ENCODE measurements around the gene HTRA2. TPM values are rescaled to one million over a fixed set of nuclear protein-coding genes. Genes with fewer than 3 reads are reported as not detected.

HTRA2 gene
- total RNA-seq, 2 experiments from 2014 or later: 52.2 to 87.2 TPM

DNA sequence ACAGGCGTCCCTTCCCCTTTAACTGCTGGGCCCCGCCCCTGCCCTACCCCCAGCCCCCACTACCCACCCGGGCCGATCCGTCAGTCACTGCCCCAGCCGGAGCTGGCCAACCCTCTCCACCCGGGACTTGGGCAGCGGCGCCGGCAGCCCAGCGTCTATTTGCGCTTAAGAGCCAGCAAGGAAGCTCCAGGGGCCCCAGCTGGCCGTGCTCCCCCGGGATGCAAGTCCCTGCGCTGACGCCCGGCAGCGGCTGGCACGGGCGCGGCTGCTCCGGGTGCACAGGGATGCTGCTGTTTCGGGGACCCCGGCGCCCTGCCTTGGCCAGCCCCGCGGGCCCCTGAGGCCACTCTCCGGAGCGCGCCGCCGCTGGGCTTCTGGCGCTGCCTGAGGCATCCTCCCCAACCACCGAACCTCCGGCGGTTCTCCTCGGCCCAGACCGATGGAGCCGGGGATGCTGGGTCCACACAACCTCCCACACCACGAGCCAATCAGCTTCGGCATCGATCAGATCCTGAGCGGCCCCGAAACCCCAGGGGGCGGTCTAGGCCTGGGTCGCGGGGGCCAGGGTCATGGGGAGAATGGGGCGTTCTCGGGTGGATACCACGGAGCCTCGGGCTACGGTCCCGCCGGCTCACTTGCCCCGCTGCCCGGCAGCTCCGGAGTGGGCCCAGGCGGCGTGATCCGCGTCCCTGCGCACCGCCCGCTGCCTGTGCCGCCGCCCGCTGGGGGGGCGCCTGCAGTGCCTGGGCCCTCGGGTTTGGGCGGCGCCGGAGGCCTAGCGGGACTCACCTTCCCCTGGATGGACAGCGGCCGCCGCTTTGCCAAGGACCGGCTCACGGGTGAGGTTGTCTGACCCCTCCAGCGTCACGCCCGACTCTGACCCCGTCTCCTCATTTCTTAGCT is 15.1 kb upstream of the HTRA2 start, which contains the start of gene TLX2:
TLX2 (plus strand) TSS at position 83 of the 903 bp plus-strand sequence; CDS start at position 440, 357 bp downstream.
- Mint-ChIP-seq H3K4me1 (peaks cover 39% of the 10 kb centered on the region), H3K36me3 (peaks cover 5% of the 10 kb centered on the region), H3K9me3 (ENCODE audit: low read depth) (no peaks in the 10 kb centered on the region), H3K27ac (no peak within 1 kb of the TSS), H3K27me3 (peaks cover 78% of the 10 kb centered on the region), H3K4me3 (peak within 1 kb of the TSS; percentile 62)
- CTCF ChIA-PET: interaction anchor here (0.8 to 4.2 kb wide), 8 partner anchors 8 to 72 kb away, joined by 3 to 21 read pairs (median 4); partner anchors contain the start of genes AUP1, DQX1 and HTRA2
- ATAC-seq (peak; percentile 29), DNase-seq (no peak)

GRCh38 chr2:74515271-74515980 is 14.3 kb upstream of the HTRA2 start:
- Mint-ChIP-seq H3K27me3 (peaks cover 84% of the 10 kb centered on the region), H3K4me3 (peak overlapping the region; percentile 62), H3K27ac (no peak overlapping the region), H3K9me3 (ENCODE audit: low read depth) (no peaks in the 10 kb centered on the region), H3K4me1 (peaks cover 35% of the 10 kb centered on the region), H3K36me3 (peaks cover 5% of the 10 kb centered on the region)
- ATAC-seq: no peak
- no peak for DNase-seq
- CTCF ChIA-PET: interaction anchor here (1.4 to 4.2 kb wide), 5 partner anchors 9 to 71 kb away, joined by 3 to 21 read pairs (median 4); partner anchors contain the start of genes AUP1 and HTRA2

GRCh38 chr2:74515981-74516633 is 13.6 kb upstream of the HTRA2 start:
- Mint-ChIP-seq H3K27me3 (peaks cover 86% of the 10 kb centered on the region), H3K27ac (no peak overlapping the region), H3K4me1 (peaks cover 32% of the 10 kb centered on the region), H3K9me3 (ENCODE audit: low read depth) (no peaks in the 10 kb centered on the region), H3K4me3 (peak overlapping the region; percentile 62), H3K36me3 (peaks cover 5% of the 10 kb centered on the region)
- peak; percentile 82 for ATAC-seq
- DNase-seq: peak; percentile 83
- CTCF ChIA-PET: interaction anchor here (0.9 to 4.2 kb wide), 5 partner anchors 9 to 33 kb away, joined by 4 to 21 read pairs (median 7); partner anchors contain the start of genes AUP1, CCDC142, DQX1 and HTRA2

GRCh38 chr2:74516650-74517049 is 13.1 kb upstream of the HTRA2 start:
- no peak for ATAC-seq
- H3K27ac Mint-ChIP-seq: peak overlapping the region; percentile 23
- peaks cover 81% of the 10 kb centered on the region for H3K27me3 Mint-ChIP-seq
- no peaks in the 10 kb centered on the region for H3K9me3 Mint-ChIP-seq (ENCODE audit: low read depth)
- H3K4me3 Mint-ChIP-seq: peak overlapping the region; percentile 62
- H3K36me3 Mint-ChIP-seq: peaks cover 5% of the 10 kb centered on the region
- CTCF ChIA-PET: interaction anchor here (0.9 to 3.4 kb wide), 4 partner anchors 10 to 34 kb away, joined by 4 to 12 read pairs (median 6); partner anchors contain the start of genes AUP1, CCDC142, DQX1 and HTRA2
- peaks cover 27% of the 10 kb centered on the region for H3K4me1 Mint-ChIP-seq
- no peak for DNase-seq

- peaks cover 38% of the 10 kb centered on the region for H3K27me3 Mint-ChIP-seq
- peaks cover 19% of the 10 kb centered on the region for H3K36me3 Mint-ChIP-seq
- no peaks in the 10 kb centered on the region for H3K9me3 Mint-ChIP-seq (ENCODE audit: low read depth)
- CTCF ChIA-PET: interaction anchor here (1.2 to 1.8 kb wide), 4 partner anchors 10 to 63 kb away, joined by 3 to 8 read pairs (median 4); no protein-coding TSS in a partner anchor
- H3K4me3 Mint-ChIP-seq: no peak overlapping the region
- H3K4me1 Mint-ChIP-seq: peaks cover 11% of the 10 kb centered on the region
- H3K27ac Mint-ChIP-seq: no peak overlapping the region
- DNase-seq (no peak), ATAC-seq (peak; percentile 28)
These were observed 7.2 kb upstream of the HTRA2 start for GRCh38 chr2:74522516-74522915.

DNA sequence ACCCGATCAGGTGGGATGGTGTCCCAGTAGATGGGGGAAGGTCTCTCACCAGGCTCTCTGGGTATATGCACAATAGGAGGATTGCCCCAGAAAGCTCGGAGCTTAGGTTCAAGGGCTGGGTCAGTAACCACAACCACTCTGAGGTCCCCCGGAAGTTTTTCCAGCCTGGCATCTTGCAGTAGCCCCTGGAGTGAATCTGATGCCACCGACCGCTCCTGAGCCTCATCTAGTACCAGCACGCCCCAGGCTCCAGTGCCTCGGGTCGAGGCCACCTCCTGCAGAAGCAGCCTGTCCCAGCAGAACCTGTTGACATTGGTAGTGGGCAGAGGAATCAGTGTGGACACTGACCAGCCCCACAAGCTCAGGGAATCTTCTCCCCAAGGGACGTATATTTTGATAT is 5.7 kb upstream of the HTRA2 start:
- H3K36me3 Mint-ChIP-seq: peaks cover 32% of the 10 kb centered on the region
- peaks cover 23% of the 10 kb centered on the region for H3K27me3 Mint-ChIP-seq
- DNase-seq (no peak), ATAC-seq (no peak)
- H3K4me3 Mint-ChIP-seq: no peak overlapping the region
- CTCF ChIA-PET: no interaction called here
- H3K27ac Mint-ChIP-seq: no peak overlapping the region
- no peaks in the 10 kb centered on the region for H3K9me3 Mint-ChIP-seq (ENCODE audit: low read depth)
- H3K4me1 Mint-ChIP-seq: peaks cover 26% of the 10 kb centered on the region

GRCh38 chr2:74524955-74525716 is 4.6 kb upstream of the HTRA2 start:
- Mint-ChIP-seq H3K4me1 (peaks cover 26% of the 10 kb centered on the region), H3K4me3 (no peak overlapping the region), H3K27me3 (peaks cover 12% of the 10 kb centered on the region), H3K9me3 (ENCODE audit: low read depth) (no peaks in the 10 kb centered on the region), H3K36me3 (peaks cover 33% of the 10 kb centered on the region), H3K27ac (no peak overlapping the region)
- no peak for DNase-seq
- ATAC-seq: no peak
- CTCF ChIA-PET: interaction anchor here (1.6 to 1.9 kb wide), 2 partner anchors 11 to 42 kb away, joined by 4 to 5 read pairs; partner anchors contain the start of genes CCDC142, TLX2 and TTC31

GRCh38 chr2:74525717-74526648 is 3.8 kb upstream of the HTRA2 start, which contains the start of gene DQX1:
DQX1 (minus strand) TSS chr2:74526231; CDS start chr2:74525729, 502 bp downstream.
- peaks cover 32% of the 10 kb centered on the region for H3K4me1 Mint-ChIP-seq
- no peak within 1 kb of the TSS for H3K27ac Mint-ChIP-seq
- no peak for ATAC-seq
- peaks cover 35% of the 10 kb centered on the region for H3K36me3 Mint-ChIP-seq
- H3K9me3 Mint-ChIP-seq (ENCODE audit: low read depth): no peaks in the 10 kb centered on the region
- H3K27me3 Mint-ChIP-seq: peaks cover 5% of the 10 kb centered on the region
- CTCF ChIA-PET: interaction anchor here (0.7 to 1.9 kb wide), 7 partner anchors 10 to 134 kb away, joined by 3 to 5 read pairs (median 4); partner anchors contain the start of genes CCDC142, TLX2 and TTC31
- no peak for DNase-seq
- H3K4me3 Mint-ChIP-seq: peak within 1 kb of the TSS; percentile 17

GRCh38 chr2:74526649-74527230 is 3.0 kb upstream of the HTRA2 start:
- Mint-ChIP-seq H3K4me3 (no peak overlapping the region), H3K4me1 (peaks cover 39% of the 10 kb centered on the region), H3K27me3 (peaks cover 3% of the 10 kb centered on the region), H3K36me3 (peaks cover 36% of the 10 kb centered on the region), H3K9me3 (ENCODE audit: low read depth) (no peaks in the 10 kb centered on the region), H3K27ac (no peak overlapping the region)
- ATAC-seq: no peak
- CTCF ChIA-PET: interaction anchor here (0.7 to 5.9 kb wide), 8 partner anchors 10 to 135 kb away, joined by 3 to 39 read pairs (median 4); partner anchors contain the start of genes CCDC142, LBX2, TLX2 and TTC31
- no peak for DNase-seq

DNA sequence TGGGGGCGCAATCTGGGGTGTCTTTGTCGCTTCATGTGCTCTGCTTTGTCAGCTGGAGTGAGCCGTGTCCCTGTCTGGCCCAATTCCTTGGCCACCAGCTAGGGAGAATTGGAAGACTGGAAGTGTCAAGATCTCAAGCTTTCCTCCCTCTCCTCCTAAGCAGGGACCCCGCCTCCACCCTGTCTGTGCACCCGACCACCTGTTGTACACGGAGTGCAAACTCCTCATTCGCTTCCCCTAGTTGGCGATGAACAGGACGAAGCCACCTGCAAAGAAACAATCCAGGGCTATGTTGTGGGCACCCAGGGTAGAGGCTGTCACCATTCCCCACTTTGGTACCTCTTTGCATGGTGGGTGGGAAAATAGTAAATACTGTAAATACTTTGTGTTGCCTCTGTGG is 2.0 kb upstream of the HTRA2 start:
- DNase-seq (no peak), ATAC-seq (no peak)
- H3K36me3 Mint-ChIP-seq: peaks cover 44% of the 10 kb centered on the region
- peak overlapping the region; percentile 29 for H3K27ac Mint-ChIP-seq
- H3K4me1 Mint-ChIP-seq: peaks cover 47% of the 10 kb centered on the region
- no peaks in the 10 kb centered on the region for H3K27me3 Mint-ChIP-seq
- no peaks in the 10 kb centered on the region for H3K9me3 Mint-ChIP-seq (ENCODE audit: low read depth)
- H3K4me3 Mint-ChIP-seq: peak overlapping the region; percentile 100
- CTCF ChIA-PET: interaction anchor here (5.9 to 6.4 kb wide), 2 partner anchors 26 to 45 kb away, joined by 39 to 61 read pairs; partner anchors contain the start of genes CCDC142, LBX2 and TTC31
